Activated T-cell treated with anti-CD3 and anti-CD28 coated beads for 1 hour (primary cell): Measurements from ENCODE around the gene TRIM24.
"Not testable (repeated sequence)": the region's sequence is repeated elsewhere in the genome, so short reads cannot be mapped to it uniquely, and the experiment has no call there.

Source experiments
- DNase-seq: peaks from one replicate; pipeline ENCODE4 v3.0.0-alpha.2; 2020; ENCODE audit warnings: low read depth

TRIM24 gene

DNA sequence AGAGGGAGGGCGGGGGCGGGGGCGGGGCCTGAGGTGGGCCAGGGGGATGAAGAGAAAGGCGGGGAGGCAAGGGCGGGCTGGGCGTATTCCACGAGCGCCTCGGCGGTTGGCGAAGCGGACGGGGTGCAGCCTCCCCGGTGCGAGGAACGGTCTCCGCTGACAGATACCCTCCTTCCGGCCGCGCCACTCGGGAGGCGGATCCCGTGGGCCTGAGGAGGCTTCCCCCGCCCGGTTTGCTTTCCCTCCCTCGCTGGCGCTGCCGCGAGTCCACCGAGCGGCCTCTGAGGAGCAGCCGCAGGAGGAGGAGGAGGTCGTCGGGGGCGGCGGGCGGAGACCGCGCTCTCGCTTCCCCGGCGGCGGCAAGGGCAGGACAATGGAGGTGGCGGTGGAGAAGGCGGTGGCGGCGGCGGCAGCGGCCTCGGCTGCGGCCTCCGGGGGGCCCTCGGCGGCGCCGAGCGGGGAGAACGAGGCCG lies at the start of gene TRIM24:
TSS of gene TRIM24 (plus strand) at position 84 of the 473 bp plus-strand sequence. CDS start at position 374, 290 bp downstream.
- DNase-seq, result no peak

DNA sequence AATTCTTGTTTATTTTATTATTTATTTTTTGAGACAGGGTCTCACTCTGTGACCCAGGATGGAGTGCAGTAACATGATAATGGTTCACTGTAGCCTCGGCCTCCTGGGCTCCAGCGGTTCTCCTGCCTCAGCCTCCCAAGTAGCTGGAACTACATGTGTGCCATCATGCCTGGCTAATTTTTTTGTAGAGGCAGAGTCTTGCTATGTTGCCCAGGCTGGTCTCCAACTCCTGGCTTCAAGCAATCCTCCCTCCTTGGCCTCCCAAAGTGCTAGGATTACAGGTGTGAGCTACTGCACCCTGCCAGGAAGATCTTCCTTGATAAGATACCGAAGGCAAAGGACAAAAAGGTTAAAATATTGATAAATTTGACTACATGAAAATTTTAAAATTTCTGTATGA lies 48.0 kb upstream of the TRIM24 start:
- not testable (repeated sequence) for DNase-seq

GRCh38 chr7:138412921-138413320 lies 47.1 kb upstream of the TRIM24 start:
- DNase-seq, result not testable (repeated sequence)

- DNase-seq, result no peak
Measured at GRCh38 chr7:138417078-138417700, 42.9 kb upstream of the TRIM24 start.

DNA sequence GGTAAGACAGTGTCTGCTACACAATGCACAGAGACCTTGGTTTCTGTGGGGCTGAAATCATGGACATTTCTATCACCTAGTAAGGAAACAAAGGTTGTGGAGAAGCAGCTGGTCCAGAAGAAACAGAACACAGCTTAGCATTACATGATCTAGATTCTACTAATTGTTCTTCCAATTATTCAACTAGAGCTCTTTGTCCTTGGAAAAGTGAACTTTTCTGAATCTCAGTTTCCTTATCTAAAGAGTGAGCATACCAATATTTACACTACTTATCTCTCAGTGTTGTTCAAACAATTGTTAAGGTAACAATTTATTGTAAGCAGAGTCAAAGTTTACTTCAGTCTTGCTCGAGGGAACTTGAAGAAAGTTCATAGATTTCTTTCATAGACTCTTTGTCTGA lies 42.3 kb upstream of the TRIM24 start:
- no peak for DNase-seq

DNA sequence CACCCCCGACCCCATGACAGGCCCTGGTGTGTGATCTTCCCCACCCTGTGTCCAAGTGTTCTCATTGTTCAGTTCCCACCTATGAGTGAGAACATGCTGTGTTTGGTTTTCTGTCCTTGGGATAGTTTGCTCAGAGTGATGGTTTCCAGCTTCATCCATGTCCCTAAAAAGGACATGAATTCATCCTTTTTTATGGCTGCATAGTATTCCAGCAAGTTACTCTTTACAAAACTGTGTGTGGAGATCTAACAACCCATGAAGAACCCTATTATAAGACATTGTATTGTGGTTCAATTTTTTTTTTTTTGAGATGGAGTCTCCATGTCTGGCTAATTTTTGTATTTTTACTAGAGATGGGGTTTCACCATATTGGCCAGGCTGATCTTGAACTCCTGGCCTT lies 41.7 kb upstream of the TRIM24 start:
- DNase-seq, result not testable (repeated sequence)

GRCh38 chr7:138425026-138425425 lies 35.0 kb upstream of the TRIM24 start:
- DNase-seq, result no peak

- DNase-seq, result no peak
Measured at GRCh38 chr7:138429577-138430250, 30.3 kb upstream of the TRIM24 start.

DNA sequence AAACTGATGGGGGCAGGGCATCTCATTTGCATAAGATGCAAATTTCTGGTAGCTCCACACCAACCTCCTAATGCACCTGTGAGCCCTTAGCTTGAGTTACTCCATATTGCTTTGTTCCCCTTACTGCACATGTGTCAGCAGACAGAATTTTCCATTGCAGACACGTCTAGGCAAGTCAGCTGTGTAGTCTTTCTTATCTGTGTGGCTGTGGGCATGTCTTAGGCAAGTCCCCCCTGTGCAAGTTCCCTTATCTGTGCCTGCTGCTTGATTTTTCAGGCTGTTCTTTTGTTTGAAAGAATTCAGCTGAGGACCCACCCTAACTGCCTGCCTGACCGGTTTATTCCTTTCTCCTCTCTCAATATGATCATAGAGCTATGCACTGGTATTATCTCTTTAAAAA lies 28.5 kb upstream of the TRIM24 start:
- DNase-seq, result no peak

- no peak for DNase-seq
Measured at GRCh38 chr7:138433583-138434443, 26.2 kb upstream of the TRIM24 start.

- DNase-seq, result no peak
Measured at GRCh38 chr7:138434597-138435019, 25.5 kb upstream of the TRIM24 start.

DNA sequence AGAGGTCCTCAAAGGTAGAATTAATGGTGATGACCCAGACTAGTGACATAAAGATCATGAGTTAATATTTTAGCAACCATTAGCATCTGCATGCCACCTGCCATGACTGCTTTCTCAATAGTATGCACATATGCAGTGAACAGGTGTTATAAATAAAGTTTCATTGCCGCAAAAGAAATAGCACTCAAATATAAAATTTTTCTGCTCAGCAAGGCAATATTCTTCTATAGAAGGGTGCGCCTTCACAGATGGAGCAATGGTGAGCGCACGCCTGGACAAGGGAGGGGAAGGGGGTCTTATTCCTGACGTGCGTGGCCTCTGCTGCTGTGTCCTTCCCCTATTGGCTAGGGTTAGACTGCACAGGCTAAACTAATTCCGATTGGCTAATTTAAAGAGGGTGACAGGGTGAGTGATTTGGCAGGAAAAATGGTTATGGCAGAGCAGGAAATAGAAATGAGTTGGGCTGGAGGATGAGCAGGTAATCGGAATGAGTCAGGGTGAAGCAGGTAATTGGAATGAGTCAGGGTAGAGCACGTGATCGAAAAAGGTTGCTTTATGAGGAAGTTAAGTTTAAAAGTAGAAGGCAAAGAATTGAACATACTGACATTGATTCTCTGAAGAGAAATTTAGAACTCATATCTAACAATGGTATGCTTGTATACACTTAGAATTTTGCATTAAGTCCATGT lies 24.7 kb upstream of the TRIM24 start:
- no peak for DNase-seq

DNA sequence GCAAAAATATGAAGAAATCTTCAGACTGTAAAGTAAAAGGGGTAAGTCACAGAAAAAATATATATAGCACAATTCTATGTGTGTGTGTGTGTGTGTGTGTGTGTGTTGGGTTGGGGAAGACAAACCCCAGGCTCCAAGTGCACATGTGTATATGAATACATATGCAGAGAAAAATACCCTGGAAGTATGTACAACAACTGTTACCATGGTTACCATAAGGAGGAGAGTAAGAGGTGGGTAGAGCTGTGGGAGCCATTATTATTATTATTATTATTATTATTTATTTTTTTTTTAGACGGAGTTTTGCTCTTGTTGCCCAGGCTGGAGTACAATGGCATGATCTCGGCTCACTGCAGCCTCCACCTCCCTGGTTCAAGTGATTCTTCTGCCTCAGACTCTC lies 23.7 kb upstream of the TRIM24 start:
- no peak for DNase-seq

DNA sequence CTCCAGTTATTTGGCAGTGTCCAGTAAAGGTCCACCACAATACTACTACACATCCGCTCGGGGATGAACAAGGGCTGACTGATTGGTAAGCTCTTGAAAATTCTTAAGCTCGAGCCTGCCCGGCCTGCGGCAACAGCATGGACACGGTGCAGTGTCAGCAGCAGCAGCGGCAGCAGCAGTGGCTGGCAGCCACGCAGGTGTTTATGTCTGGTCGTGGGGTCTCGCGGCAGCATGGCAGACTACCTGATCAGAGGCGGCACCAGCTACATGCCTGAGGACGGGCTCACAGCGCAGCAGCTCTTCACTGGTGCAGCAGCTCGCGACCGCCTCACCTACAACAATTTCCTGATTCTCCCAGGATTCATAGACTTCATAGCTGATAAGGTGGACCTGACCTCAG lies 19.6 kb upstream of the TRIM24 start:
- DNase-seq, result no peak

DNA sequence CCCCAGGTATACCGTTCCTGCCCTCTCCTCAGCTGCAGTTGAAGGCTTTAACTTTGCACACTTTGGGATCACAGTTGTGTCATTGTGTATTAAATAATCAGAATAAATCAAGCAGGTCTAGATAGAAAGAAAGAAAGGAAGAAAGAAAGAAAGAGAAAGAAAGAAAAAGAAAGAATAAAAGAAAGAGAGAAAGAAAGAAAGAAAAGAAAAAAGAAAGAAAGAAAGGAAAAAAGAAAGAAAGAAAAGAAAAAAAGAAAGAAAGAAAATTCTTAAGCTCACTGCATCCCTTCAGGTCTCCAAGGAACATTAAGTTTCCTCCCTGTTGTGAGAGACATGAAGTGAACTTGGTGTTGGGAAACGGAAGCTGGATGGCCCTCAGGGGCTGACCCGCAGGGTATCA lies 17.2 kb upstream of the TRIM24 start:
- no peak for DNase-seq

- peak; percentile 49 for DNase-seq
Measured at GRCh38 chr7:138449580-138449979, 10.5 kb upstream of the TRIM24 start.

DNA sequence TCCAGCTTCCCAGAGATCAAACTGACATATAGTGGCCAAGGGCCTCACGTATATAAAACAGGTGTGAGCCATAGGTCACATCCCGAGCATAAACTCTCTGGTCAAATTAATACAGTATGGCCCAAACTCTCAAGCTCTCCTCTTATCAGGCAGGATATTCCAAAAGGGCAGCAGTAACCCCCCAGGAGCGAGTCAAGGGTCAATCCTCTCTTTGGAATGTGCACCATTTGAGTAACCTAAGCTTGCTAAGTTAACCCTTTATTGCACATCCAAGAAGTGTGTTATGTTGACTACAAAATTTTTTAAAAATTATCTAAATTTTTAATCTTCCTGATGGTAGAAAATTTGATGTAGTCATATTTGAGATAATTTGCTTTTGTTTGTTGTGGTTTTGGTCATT lies 4.5 kb upstream of the TRIM24 start:
- no peak for DNase-seq

DNA sequence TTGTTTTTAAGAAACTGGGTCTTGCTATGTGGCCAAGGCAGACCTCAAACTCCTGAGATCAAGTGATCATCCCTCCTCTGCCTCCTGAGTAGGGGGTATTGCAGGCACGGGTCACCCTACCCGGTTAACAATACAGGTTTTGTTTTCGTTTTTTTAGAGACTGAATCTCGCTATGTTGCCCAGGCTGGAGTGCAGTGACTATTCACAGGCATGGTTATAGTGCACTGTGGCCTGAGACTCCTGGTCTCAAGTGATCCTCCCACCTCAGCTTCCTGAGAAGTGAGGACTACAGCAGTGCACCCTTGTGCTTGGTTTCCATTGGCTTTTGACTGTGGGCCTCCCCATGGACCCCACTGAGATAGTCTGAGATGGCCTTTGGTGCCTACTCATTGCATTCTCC lies 3.8 kb upstream of the TRIM24 start:
- no peak for DNase-seq

- no peak for DNase-seq
Measured at GRCh38 chr7:138458576-138459412, 1.3 kb upstream of the TRIM24 start.

DNA sequence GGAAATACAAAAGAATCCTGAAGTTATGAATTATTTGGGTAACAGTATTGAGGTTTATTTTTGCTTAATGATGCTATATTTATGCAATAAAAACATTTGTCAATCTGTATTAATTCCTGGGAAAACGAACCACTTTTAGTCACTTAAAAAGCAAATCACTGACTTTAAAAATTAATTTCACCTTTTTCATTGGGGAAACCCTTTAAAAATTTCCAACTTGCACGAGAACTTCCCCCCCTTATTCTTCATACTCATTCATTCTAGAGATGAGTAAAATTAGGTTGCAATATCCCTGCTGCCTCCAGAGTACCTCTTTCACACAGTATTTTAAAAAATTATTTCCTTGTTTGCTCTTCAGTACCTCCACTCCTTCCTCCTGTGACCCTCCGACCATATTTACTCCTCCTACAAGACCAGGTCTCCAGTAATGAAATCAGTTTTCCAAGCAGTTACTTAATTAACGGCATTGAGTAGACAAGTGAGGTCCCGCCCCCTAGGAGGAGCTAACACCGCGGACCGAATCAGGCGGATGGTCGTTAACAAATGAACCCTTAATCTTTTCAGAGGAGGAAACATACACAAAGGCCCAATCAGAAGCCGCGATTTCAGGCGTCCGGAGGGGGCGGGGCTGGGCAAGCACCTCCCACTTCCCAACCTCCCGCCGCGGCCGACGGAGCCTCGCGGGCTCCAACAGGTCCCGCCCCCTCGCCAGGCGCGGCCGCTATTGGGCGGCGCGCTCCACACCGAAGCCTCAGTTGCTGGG lies 465 bp upstream of the TRIM24 start:
- DNase-seq, result peak; percentile 96
